HG02884 (cell line): ENCODE measurements around the gene SLC19A1.
"Not testable (repeated sequence)": the region's sequence is repeated elsewhere in the genome, so short reads cannot be mapped to it uniquely, and the experiment has no call there.

ENCODE experiments used
- ATAC-seq: cut with Tn5 transposase; IDR thresholded peaks from one replicate; pipeline ENCODE4 v1.9.1; 2021; ENCODE audit warnings: mild to moderate bottlenecking, moderate library complexity; ENCODE audit not compliant: unreplicated experiment

SLC19A1 gene

GRCh38 chr21:45577801-45578175 lies 35.5 kb upstream of the SLC19A1 start:
- no peak for ATAC-seq

- no peak for ATAC-seq
These were observed 34.8 kb upstream of the SLC19A1 start for GRCh38 chr21:45576838-45577737.

- ATAC-seq = no peak
These were observed 34.0 kb upstream of the SLC19A1 start for GRCh38 chr21:45575993-45576837.

GRCh38 chr21:45575304-45575992 lies 33.2 kb upstream of the SLC19A1 start:
- no peak for ATAC-seq

GRCh38 chr21:45574691-45575090 lies 32.5 kb upstream of the SLC19A1 start:
- ATAC-seq = no peak

- no peak for ATAC-seq
These were observed 31.9 kb upstream of the SLC19A1 start for GRCh38 chr21:45574081-45574501.

GRCh38 chr21:45573452-45574035 lies 31.3 kb upstream of the SLC19A1 start:
- no peak for ATAC-seq

- no peak for ATAC-seq
These were observed 30.7 kb upstream of the SLC19A1 start for GRCh38 chr21:45572783-45573451.

GRCh38 chr21:45572231-45572630 lies 30.0 kb upstream of the SLC19A1 start:
- no peak for ATAC-seq

GRCh38 chr21:45571641-45572040 lies 29.4 kb upstream of the SLC19A1 start:
- no peak for ATAC-seq

GRCh38 chr21:45570826-45571601 lies 28.8 kb upstream of the SLC19A1 start:
- no peak for ATAC-seq

- ATAC-seq = no peak
These were observed 27.8 kb upstream of the SLC19A1 start for GRCh38 chr21:45570071-45570470.

- no peak for ATAC-seq
These were observed 26.1 kb upstream of the SLC19A1 start for GRCh38 chr21:45568383-45568782.

- not testable (repeated sequence) for ATAC-seq
These were observed 21.9 kb upstream of the SLC19A1 start for GRCh38 chr21:45564137-45564536.

- ATAC-seq = no peak
These were observed 20.7 kb upstream of the SLC19A1 start for GRCh38 chr21:45562965-45563364.

GRCh38 chr21:45562402-45562801 lies 20.2 kb upstream of the SLC19A1 start:
- ATAC-seq = no peak

GRCh38 chr21:45561241-45561640 lies 19.0 kb upstream of the SLC19A1 start:
- not testable (repeated sequence) for ATAC-seq

- ATAC-seq = no peak
These were observed 18.1 kb upstream of the SLC19A1 start for GRCh38 chr21:45560106-45561021.
